HG03025 (cell line): ENCODE results near the gene SGCA.

Experiments
- ATAC-seq: cut with Tn5 transposase; IDR thresholded peaks from one replicate; pipeline ENCODE4 v1.9.1; 2021; ENCODE audit warnings: mild to moderate bottlenecking, moderate library complexity; ENCODE audit not compliant: unreplicated experiment, low FRiP score

The SGCA gene

DNA sequence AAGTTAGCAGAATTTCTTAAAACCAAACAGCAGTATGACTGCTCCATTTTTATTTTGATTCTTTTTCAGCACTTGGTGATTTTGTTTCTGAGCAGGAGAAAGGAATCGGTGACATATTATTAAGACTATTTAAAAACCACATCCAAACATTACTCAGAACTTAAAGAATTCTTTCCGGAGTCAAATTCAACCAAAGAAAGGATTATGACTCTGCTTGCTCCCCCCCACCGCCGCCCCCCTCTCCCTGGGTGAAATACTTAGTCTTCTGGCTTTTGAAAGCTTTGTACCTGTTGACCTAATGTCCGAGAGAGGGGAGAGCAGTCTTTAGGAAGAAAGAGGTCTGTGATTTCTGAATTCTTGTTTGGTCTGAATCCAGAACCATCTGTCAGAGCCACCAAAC, 53.5 kb downstream of the SGCA start:
- ATAC-seq, result no peak

DNA sequence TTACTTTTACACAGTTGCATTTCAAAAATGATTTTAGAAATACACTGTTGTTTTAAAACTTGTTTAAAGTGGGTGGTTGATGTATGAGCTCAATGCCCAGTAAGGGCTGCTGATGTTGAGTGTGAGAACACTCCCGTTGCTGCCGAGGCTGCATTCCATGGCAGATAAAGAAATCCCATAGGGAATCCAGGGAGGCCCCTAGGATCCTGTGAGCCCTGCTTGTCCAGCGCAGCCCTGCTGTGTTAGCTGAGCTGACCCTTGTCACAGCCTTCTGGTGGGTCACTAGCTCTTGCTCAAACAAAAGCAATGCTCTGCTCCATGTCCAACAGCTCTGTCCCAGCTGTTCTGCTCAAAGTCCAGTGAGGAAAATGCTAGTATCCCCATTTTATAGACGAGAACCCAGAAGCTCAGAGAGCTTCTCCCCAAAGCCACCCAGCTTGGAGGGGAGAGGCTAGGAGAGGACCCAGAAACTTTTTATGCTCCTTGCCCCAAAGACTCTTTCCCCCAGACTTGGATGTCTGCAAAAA, 54.2 kb downstream of the SGCA start:
- no peak for ATAC-seq

DNA sequence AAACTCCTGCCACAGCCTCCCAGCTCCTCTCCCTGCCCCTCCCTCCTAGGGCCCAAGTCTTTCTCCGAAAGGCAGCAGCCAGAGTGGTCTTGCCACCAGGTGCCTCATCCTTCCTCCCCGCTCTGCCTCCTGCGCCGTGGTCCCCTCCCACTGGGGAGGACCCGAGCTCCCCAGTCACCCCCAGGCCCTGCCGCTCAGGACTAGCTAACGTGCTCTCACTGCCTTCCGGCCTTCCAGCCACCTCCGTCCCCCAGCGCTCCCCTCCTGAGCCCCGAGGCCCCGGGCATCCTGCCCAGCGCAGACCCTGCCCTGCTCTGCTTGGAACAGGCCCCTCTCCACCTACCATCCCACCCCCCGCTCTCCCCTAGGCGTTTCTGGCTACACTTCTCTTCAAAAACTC, 55.0 kb downstream of the SGCA start:
- no peak for ATAC-seq

DNA sequence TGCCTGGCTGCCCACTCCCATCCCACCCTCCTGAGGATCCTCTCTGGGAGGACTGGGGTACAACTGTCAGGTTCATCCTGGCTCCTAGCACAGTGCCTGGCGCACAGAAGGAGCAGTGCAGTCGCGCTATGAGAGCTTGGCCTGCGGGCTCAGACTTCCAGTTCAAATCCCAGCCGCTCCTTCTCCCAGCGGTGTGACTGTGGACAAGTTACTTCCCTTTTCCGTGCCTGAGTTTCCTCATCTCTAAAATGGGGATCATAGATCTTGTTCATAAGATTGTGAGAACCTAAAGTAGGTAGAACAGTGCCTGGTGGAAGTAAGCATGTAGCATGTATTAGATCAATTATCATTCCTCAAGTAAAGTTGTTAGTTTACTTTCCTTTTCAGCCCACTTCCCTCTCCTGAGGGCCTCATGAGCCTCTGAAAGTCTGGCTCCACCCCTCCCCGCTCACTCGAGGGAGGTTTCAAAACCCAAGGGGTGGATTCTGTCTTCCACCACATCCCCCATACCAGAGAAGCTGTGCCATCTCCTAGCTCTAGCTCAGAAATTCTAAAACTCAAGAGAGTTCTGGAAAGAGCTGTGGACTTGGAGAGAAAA, 55.6 kb downstream of the SGCA start:
- no peak for ATAC-seq

DNA sequence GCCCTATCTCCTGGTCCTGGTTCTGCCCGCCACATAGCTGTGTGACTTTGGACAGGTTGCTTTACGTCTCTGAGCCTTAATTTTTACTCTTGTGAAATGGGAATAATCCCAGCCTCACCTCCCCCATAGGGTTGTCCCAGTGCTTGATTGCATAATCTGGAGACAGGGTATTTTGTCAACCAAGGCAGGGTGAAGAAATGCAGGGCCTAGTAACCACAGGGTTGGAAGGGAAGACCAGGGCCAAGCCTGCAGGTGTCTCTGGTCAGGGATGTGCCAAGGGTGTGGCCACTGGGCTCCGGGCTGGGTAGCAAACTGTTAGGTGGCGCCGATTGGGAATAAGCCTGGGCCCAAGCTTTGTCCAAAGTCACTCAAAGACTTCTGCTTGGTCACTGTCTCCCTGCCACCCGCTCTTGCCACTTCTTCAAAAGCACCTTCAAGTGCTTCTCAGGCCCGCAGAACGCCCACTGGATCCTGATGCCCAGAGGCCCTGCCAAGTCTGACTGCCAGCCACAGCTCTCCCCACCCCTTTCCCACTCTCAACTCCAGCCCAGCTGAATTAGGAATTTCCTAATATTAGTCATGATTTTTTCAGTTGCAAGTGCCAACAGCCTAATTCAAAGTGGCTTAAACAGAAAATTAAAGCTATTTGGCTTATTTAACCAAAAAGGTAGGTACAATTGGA, 56.2 kb downstream of the SGCA start:
- ATAC-seq, result no peak

DNA sequence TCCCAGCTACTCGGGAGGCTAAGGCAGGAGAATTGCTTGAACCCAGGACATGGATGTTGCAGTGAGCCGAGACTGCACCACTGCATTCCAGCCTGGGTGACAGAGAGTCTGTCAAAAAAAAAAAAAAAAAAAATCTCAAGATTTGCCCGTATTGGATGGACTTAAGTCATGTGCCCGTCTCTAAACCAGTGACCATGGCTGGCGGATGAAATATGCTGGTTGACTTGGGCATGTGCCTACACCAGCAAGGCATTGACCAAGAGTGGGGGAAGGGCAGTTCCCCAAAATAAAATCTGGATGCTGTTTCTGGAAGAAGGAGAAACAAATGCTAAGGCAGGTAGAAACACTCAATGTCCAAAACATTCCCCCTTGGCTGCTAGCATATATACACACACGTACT, 57.1 kb downstream of the SGCA start:
- no peak for ATAC-seq
